Smooth muscle cell (in vitro differentiated cells): ENCODE data around the gene AGAP2. TPM values are rescaled to one million over a fixed set of nuclear protein-coding genes. Genes with fewer than 3 reads are reported as not detected.

Experiments
- DNase-seq: peaks from one replicate; lab custom pipeline; 2025; ENCODE audit not compliant: unreplicated experiment; lab: John Stamatoyannopoulos, UW
- H2AFZ ChIP-seq: fragments of 200-600 bp; sonication (generic); 2 replicates; pipeline ENCODE4 v1.6.0; 2016; ENCODE audit warnings: antibody characterized with exemption, low read depth, mild to moderate bottlenecking
- H3F3A ChIP-seq: fragments of 200-600 bp; sonication (generic); 2 replicates; pipeline ENCODE4 v1.6.0; 2017; ENCODE audit warnings: antibody characterized with exemption, low read depth
- H3K27ac ChIP-seq: fragments of 200-600 bp; sonication (generic); 2 replicates; pipeline ENCODE4 v1.5.1; 2016; ENCODE audit warnings: low read depth, mild to moderate bottlenecking
- H3K27me3 ChIP-seq: fragments of 200-600 bp; sonication (generic); 2 replicates; pipeline ENCODE4 v1.6.1; 2016; ENCODE audit warnings: low read depth, mild to moderate bottlenecking
- H3K36me3 ChIP-seq: fragments of 200-600 bp; sonication (generic); 2 replicates; pipeline ENCODE4 v1.5.1; 2016; ENCODE audit warnings: low read depth
- H3K4me1 ChIP-seq: fragments of 200-600 bp; sonication (generic); 2 replicates; pipeline ENCODE4 v1.5.1; 2016; ENCODE audit warnings: low read depth
- H3K4me2 ChIP-seq: fragments of 200-600 bp; sonication (generic); 2 replicates; pipeline ENCODE4 v1.6.0; 2016; ENCODE audit warnings: mild to moderate bottlenecking
- H3K4me3 ChIP-seq: fragments of 200-600 bp; sonication (generic); 2 replicates; pipeline ENCODE4 v1.5.1; 2016; ENCODE audit warnings: mild to moderate bottlenecking
- H3K79me2 ChIP-seq: fragments of 200-600 bp; sonication (generic); 2 replicates; pipeline ENCODE4 v1.6.0; 2016; ENCODE audit warnings: low read depth, mild to moderate bottlenecking
- H3K9ac ChIP-seq: fragments of 200-600 bp; sonication (generic); 2 replicates; pipeline ENCODE4 v1.6.0; 2016; ENCODE audit warnings: low read depth
- H3K9me3 ChIP-seq: fragments of 200-600 bp; sonication (generic); replicated peaks from 2 replicates; pipeline ENCODE4 v1.5.1; 2016; ENCODE audit warnings: low read depth
- H4K20me1 ChIP-seq: fragments of 200-600 bp; sonication (generic); 2 replicates; pipeline ENCODE4 v1.6.0; 2016; ENCODE audit warnings: low read depth
- CTCF ChIP-seq: fragments of 200-600 bp; sonication (generic); IDR thresholded peaks from 2 replicates; pipeline ENCODE4 v1.5.1; 2017; ENCODE audit warnings: borderline replicate concordance, mild to moderate bottlenecking, antibody characterized with exemption; ENCODE audit not compliant: insufficient read depth, poor library complexity, severe bottlenecking
- WGBS: methylation state at CpG from one replicate; pipeline ENCODE4 v1.1.7; 2016; ENCODE audit warnings: low lambda C conversion rate; 5-methylcytosine and 5-hydroxymethylcytosine counted together
- polyA plus RNA-seq: library from polyadenylated mRNA; unstranded; fragments of >200 nt; fragmentation: Nextera tagmentation; extraction: Ambion mirVana; gene quantifications from 2 replicates; pipeline ENCODE4 v1.2.1, GENCODE V29; 2016
- total RNA-seq: library from RNA; depleted of rRNA; stranded (reverse); fragments of >200 nt; gene quantifications from 2 replicates; pipeline ENCODE4 v1.2.3, GENCODE V29; 2014

Gene AGAP2
- total and polyA plus RNA-seq, 2 experiments from 2014 or later: not detected

- TF ChIP-seq CTCF: no peak
- H4K20me1 ChIP-seq: no peaks in the 10 kb centered on the region
- H3K27ac ChIP-seq: peak overlapping the region; percentile 91
- no peak overlapping the region for H2AFZ ChIP-seq
- peak overlapping the region; percentile 93 for H3K9ac ChIP-seq
- H3K4me3 ChIP-seq: peak overlapping the region; percentile 62
- WGBS: 25% methylated on average over 8 of the region's 8 CpGs
- H3K4me2 ChIP-seq: peak overlapping the region; percentile 92
- no peaks in the 10 kb centered on the region for H3K9me3 ChIP-seq
- H3F3A ChIP-seq: peaks cover 13% of the 10 kb centered on the region
- peaks cover 21% of the 10 kb centered on the region for H3K27me3 ChIP-seq
- peaks cover 23% of the 10 kb centered on the region for H3K79me2 ChIP-seq
- H3K36me3 ChIP-seq: no peaks in the 10 kb centered on the region
- H3K4me1 ChIP-seq: peaks cover 21% of the 10 kb centered on the region
- DNase-seq: no peak
Observed at GRCh38 chr12:57751432-57751787, 12.9 kb upstream of the AGAP2 start.

GRCh38 chr12:57750561-57751431 is 12.3 kb upstream of the AGAP2 start:
- peaks cover 15% of the 10 kb centered on the region for H3K27me3 ChIP-seq
- peak overlapping the region; percentile 91 for H3K27ac ChIP-seq
- no peaks in the 10 kb centered on the region for H4K20me1 ChIP-seq
- no peaks in the 10 kb centered on the region for H3K9me3 ChIP-seq
- DNase-seq: no peak
- H3F3A ChIP-seq: peaks cover 19% of the 10 kb centered on the region
- peak overlapping the region; percentile 93 for H3K9ac ChIP-seq
- no peaks in the 10 kb centered on the region for H3K36me3 ChIP-seq
- peaks cover 23% of the 10 kb centered on the region for H3K79me2 ChIP-seq
- 96% methylated on average over 15 of the region's 15 CpGs for WGBS
- no peak overlapping the region for H2AFZ ChIP-seq
- peaks cover 19% of the 10 kb centered on the region for H3K4me1 ChIP-seq
- peak overlapping the region; percentile 62 for H3K4me3 ChIP-seq
- H3K4me2 ChIP-seq: peak overlapping the region; percentile 92
- no peak for TF ChIP-seq CTCF

GRCh38 chr12:57749061-57749460 is 10.5 kb upstream of the AGAP2 start:
- Histone ChIP-seq H2AFZ (no peak overlapping the region), H4K20me1 (no peaks in the 10 kb centered on the region), H3K27me3 (peaks cover 6% of the 10 kb centered on the region), H3K27ac (no peak overlapping the region), H3K4me3 (no peak overlapping the region), H3F3A (peaks cover 22% of the 10 kb centered on the region), H3K9ac (no peak overlapping the region), H3K9me3 (no peaks in the 10 kb centered on the region), H3K36me3 (no peaks in the 10 kb centered on the region), H3K4me2 (no peak overlapping the region), H3K4me1 (peaks cover 19% of the 10 kb centered on the region), H3K79me2 (peaks cover 23% of the 10 kb centered on the region)
- no peak for TF ChIP-seq CTCF
- no peak for DNase-seq
- WGBS: 96% methylated on average over 5 of the region's 5 CpGs
